ENCODE measurements around the gene TNP2.

- TF ChIP-seq CTCF (conservative IDR thresholded peaks at IDR 0.05; ENCODE audit: low read depth in 2 of 2) (no peak), REST (IDR thresholded peaks at IDR 0.05; ENCODE audit: unreplicated experiment) (no peak), EZH2 (IDR thresholded peaks at IDR 0.05; ENCODE audit: low read depth, unreplicated experiment) (no peak)
Observed at GRCh38 chr16:11253009-11253994, 15.8 kb downstream of the TNP2 start.
